ENCODE results near the gene PCSK2.
"Not testable (repeated sequence)": the region's sequence is repeated elsewhere in the genome, so short reads cannot be mapped to it uniquely, and the experiment has no call there.

PCSK2 gene, protein sequence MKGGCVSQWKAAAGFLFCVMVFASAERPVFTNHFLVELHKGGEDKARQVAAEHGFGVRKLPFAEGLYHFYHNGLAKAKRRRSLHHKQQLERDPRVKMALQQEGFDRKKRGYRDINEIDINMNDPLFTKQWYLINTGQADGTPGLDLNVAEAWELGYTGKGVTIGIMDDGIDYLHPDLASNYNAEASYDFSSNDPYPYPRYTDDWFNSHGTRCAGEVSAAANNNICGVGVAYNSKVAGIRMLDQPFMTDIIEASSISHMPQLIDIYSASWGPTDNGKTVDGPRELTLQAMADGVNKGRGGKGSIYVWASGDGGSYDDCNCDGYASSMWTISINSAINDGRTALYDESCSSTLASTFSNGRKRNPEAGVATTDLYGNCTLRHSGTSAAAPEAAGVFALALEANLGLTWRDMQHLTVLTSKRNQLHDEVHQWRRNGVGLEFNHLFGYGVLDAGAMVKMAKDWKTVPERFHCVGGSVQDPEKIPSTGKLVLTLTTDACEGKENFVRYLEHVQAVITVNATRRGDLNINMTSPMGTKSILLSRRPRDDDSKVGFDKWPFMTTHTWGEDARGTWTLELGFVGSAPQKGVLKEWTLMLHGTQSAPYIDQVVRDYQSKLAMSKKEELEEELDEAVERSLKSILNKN

DNA sequence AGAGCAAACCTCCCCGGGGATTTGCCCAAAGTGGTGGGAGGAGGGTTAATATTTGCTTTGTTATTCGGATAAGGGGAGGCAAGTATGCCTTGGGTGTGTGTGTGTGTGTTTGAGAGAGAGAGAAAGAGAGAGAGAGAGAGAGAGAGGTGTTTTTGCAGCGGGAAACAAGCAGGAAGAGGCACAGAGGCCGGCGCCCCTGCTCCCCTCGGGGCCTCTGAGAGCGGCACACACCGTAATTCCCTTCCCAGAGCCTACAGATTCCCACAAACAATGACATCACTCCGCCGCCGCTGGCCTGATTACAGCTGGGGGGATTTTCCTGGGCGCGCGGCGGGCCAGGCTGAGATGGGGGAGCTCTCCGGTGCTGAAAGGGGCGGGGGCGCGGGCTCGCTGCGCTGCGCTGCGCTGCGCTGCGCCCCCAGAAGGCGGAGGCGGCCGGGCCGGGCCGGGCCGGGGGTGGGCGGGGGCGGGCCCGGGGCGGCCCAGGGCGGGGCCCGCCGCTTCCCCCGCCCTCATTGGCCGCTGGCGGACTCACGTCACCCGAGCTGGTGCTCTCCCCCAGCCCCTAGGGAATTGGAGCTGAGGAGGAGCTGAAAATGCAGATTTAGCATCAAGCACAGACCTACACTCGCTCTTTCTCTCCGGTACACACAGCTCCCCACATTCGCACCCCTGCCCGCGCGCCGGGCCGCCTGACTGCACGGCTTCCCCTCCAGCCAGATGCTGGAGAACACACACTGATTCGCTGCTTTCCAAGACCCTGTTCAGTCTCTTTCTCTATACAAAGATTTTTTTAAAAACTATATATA lies at the start of gene PCSK2:
Gene PCSK2 (plus strand): TSS at position 631 of the 809 bp plus-strand sequence. CDS start 266 bp downstream, outside the sequence.
- DNase-seq: peak; percentile 3 to 75

DNA sequence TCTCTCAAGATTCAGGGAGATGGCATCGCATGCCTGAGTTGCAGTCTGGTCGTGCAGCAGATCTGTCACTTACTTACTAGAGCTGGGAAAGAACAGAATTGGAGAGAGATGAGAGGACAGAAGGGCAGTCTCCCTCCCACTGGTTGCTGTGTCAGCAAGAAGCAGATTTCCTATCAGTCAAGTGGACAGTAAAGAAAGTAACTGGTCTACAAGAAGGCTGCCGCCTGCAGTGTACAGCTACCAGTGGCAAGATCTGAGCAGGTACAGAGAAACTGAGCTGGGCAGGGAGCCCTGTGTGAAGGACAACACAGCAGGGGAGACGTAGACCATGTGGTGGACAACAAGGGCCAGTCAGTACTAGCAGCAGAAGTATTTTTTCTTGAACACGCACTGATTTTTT lies 49.5 kb upstream of the PCSK2 start:
- DNase-seq: no peak

DNA sequence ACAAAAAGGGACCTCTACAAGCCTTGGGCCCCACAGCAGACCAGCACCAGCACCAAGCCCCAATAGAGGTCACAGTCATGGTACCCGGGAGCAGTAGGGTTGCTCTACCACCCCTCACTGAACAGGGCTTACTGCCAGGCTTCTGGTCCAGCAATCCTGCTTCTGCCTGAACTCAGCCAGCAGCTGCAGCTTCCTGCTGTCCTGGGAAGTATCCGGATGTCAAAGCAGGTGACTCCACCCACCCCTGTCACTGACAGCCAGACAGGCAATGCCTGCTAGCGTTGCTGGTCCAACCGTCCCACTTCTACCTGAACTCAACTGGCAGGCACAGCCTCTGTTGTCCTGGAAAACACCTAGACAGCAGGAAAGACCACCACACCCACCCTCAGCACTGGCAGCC lies 47.0 kb upstream of the PCSK2 start:
- no peak for DNase-seq

DNA sequence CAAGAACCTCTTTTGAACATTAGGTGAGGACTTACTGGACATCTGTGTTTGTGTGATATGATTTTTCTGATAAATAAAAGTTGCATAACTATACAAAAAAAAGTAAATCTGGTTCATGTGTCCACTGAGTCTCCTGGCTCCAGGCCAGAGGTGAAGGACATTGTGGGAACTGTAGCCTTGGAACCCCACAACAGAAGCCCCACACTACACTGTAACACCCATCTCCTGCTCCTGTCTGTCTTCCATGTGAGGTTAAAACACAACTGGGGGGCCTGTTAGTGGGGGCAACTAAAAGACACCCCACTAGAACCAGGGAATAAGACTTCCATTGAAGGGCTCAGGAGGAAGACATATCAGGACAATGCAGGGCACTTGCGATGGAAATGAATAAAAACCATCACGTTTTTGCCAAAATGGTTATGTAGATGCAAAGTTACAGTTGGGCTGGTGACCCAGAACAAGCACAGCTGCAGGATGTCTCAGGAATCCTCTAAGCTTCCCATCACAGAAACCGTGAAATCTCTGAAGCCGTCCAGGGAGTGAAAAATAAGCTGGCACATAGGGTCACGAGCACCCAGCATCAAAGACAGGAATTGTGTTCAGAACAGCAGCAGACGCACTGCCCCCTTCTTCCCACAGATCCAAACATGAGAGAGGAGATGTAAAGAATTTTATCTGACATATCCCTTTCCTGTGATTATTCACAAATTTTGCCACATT lies 36.7 kb upstream of the PCSK2 start:
- DNase-seq: no peak

DNA sequence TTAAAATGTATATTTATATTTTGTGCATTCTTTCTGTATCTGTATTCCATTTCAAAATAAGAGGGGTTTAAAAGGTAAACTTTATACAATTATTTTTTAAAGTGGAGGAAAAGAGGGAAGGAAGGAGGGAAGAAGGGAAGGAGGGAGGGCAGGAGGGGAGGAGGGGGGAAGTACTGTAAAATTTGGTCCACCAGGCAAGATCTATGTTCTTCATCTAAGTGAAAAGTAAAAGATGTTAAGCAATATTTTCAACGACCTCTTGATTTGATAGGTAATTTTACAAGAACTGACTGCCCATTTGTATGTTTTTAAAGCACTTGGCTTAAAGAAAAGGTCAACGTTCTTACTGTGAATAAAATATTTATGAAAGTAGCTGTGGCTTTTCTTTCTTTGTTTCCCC lies 29.8 kb upstream of the PCSK2 start:
- DNase-seq: no peak

DNA sequence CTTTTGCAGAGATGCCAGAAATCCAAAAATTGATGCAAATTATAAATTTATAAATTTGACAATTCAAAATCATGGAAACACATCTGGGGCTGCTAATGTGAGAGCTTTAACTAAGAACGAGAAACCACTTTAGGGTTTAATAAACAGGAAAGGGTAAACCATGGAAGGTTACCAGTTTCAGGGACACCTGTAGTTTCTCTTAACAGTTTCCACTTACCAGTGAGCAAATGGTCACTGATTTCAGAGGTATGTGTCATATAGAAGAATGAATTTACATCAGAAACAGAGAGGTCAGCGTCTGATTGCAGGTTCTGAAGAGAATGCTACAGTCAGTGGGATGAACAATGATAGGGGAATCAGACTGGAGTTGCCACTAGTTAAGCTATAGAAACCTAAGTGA lies 24.8 kb upstream of the PCSK2 start:
- DNase-seq: no peak

DNA sequence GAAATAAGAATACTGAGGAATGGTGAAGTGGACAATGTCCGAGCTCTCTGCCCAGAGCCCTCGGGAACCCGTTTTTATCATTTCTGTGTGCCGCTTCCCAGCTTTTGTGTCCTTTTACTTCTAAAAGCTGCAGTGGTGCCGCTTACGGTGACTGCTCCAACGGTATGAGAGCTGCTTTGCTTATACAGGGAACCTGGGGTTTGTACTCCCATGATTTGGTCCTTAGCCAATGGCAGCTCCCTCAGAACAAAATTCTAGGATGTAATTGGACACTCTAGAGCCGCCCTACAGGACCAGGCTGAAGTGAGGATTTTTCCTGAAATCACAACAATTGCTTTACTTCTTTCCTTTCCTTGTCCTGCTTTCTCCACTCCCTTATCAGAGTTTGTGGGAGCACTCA lies 24.2 kb upstream of the PCSK2 start:
- DNase-seq: no peak

DNA sequence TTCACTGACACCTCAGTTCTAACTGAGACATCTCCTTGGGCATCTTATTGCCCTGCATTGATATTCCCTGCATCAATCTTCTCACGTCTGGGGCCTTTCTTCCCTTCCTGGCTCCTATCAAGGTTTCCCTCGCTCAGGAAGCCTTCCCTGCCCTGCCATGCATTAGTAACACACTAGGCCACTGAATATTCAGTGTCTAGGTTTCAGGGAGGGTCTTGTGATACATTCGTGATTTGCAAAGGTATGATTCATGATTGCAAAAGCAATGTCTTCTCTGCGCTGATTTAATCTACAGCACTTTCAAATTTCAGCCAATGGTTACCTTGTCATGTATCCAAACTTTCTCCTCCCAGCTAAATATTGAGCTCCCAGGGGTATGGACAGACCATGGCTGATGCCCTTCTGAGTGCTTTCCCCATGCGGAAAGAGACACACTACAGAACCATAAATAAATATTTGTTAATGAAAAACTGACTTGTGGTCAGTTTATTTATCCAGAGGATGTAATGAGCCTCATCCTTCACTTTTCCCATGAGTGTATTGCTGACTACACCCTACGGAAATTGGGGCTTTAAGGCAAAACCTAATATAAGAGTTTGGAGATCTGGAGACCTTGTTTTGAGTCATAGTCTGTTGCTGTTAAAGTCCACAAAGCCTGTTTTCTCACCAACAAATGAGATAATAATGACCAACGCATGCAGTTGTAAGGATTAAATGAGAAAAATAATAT lies 21.6 kb upstream of the PCSK2 start:
- no peak for DNase-seq

DNA sequence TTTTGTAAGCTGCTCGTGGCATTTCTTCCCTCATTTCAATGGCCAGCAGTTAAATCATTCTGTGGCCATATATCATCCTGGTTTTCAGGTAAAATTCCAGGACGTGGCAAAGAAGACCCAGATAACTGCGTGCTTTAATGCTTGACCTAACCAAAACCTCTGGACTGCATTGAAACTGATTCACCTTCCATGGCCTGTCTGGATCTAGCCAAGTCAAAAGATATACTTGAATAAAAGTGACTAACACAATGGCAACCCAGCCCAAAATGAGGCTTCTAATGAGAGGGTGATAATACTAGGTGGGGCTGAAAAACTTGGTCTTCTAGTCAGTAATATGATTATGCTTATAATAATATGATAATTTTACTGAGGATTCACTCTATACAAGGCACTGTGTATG lies 16.5 kb upstream of the PCSK2 start:
- no peak for DNase-seq

DNA sequence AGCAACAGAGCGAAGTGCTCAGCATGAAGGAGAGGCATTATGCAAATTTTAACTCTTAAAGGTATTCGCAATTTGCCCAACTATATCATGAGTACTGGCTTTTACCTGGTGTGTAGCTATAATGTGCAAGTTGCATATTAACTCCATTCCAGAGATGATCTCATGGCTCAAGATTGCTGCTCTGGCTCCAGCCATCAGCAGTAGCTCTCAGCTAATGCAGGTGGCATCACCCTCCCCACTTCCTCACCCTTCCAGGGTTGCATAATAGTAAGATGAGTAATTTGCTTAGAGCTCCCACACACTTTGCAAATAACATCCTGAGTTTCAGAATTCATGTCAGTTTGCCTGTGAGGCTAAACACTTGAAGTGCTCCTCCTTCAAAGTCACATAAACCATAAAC lies 15.9 kb upstream of the PCSK2 start:
- DNase-seq: no peak

DNA sequence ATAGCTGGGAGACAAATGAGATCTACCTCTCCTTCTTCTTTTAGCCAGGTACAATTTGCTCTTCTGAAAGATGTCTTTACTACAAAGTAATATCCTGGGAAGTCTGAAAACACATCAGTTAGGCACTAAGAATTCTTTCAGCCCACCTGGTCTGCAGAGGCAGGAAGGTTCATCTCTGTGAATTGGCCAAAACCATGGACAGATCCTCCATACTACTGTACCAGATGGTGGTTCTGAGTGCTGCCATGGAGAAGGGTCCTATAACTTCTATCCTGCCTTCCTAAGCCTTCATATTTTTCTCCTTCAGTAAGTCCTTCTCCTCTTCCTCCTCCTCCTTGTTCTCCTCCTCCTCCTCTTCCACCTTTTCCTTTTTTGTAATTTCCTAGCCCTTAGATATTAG lies 11.7 kb upstream of the PCSK2 start:
- no peak for DNase-seq

DNA sequence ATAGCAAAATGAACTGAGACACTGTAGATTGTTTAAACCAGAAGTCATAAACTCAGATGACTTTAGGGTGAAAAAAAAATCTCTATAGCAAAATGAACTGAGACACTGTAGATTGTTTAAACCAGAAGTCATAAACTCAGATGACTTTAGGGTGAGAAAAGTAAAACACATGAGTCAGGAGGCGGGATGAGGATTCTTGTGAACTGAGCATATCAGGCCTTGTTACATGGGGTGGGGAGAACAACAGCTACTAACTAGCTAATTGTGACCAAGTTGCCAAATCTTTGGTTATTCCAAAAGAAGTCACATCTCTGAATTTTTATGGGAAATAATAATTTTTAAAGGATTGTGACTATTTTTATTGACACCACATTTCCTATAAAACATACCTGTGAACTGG lies 7.0 kb upstream of the PCSK2 start:
- DNase-seq: not testable (repeated sequence)

DNA sequence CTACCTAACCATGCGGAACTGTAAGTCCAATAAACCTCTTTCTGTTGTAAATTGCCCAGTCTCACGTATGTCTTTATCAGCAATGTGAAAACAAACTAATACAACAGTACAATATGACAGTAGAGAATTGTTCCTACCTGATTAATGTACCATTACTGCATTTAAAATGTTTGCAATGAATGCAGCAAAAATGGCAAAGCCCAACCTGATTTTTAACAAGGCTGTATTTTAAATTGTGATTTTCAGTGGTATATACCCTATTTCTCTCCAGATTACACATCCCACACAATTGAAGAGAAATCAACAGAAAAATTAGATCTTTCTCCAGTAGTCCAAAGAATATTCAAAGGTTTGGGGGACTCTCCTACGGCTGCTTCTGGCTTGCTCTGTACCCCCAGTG lies 3.3 kb upstream of the PCSK2 start:
- DNase-seq: no peak

DNA sequence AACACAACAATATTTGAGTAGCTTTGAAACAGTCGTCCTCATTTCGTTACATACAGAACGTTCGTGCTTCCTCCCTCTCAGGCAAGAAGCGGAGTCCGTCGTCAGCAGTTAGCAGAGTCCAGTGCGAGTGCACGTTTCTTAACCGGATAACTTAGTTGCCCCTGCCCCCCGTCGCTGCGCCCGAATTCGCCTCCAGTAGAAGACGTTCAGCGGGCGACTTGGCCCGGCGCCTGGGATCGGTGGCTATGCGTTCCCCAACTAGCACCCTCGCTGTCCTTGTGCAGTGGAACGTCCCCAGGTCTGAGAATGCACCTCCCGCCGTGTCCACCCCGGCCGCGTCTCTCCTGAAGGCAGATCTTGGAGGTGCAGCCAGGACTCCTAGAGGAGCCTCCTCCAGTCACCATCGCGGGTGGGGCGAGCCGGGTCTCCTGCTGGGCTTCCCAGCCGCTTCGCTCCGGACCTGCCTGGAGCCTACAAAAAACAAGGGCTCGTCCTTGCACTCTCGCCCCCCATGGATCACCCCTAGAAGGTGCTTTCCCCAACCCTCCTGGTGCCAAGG lies 910 bp upstream of the PCSK2 start:
- DNase-seq: peak in 1 of 2 experiments; percentile 17

DNA sequence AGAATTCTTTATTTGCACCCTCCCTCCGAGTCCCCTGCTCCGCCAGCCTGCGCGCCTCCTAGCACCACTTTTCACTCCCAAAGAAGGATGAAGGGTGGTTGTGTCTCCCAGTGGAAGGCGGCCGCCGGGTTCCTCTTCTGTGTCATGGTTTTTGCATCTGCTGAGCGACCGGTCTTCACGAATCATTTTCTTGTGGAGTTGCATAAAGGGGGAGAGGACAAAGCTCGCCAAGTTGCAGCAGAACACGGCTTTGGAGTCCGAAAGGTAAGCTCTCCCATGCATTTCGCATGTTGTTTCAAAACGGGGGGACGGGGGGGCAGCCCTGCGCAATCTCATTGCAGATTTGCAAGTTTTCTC lies 357 bp downstream of the PCSK2 start:
- no peak for DNase-seq

DNA sequence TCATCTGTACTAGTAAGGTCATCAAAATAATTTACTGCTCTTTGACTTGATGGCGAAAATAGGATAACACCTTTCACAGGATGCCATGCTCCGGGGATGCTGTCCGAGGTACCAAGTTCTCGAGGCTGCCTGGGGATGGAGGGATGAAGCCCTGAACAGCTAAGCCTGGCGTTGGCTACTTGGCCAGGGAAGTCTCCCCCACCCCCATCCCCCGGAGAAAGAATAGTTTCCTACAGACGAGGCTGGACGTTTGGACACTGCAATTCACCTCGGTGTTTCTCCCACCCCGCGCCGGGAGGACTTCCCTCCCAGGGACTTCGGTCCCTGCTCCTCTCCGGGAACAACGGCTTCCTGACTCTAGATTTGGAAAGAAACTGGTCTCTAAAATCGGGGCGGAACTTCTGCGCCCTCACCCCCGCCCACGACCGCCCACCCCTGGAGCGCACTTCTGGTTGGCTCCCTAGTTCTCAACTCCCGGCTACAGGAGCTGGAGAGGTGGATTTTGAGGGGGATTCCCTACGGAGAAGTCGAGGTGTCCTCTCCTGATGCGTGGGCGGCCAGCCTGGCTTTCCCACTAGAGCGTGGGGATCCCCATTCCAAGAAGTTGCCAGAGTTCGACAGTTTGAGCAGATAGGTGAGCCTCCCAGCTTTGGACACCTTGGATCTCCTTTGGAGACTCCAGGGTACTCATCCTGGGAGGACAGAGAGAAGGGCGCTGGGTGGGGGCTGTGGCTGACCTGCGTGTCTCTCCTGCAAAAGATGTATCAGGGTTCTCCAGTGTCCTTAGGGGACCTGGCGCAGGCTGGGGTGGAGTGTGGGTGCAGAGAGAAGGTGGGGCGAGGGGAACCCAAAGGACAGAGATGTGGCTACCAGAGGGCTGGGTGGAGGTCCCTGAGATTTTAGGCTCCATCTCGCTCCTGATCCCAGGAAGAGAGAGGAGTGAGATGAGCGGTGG lies 1.1 kb downstream of the PCSK2 start:
- no peak for DNase-seq

DNA sequence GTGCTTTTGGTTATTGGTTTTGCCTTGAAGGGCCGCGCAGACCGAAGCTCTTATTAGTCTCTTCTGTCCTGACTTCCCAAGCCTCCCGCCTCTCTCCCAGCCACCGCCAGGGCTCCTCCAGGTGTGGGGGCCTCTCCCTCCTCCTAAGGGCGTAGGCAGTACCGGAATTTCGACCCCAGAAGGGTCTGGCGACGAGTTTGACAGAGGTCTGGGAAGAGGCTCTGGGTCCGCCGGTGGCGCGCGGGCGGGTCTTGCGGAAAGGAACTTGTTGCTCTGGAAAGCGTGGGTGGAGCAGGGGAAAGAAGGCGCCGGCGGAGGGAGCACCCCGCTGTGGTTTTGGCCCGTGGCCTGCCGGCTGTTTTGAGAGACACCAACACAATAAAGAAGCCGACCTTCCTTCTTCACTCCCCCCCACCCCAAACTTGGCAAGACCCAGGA lies 1.8 kb downstream of the PCSK2 start:
- DNase-seq: no peak

DNA sequence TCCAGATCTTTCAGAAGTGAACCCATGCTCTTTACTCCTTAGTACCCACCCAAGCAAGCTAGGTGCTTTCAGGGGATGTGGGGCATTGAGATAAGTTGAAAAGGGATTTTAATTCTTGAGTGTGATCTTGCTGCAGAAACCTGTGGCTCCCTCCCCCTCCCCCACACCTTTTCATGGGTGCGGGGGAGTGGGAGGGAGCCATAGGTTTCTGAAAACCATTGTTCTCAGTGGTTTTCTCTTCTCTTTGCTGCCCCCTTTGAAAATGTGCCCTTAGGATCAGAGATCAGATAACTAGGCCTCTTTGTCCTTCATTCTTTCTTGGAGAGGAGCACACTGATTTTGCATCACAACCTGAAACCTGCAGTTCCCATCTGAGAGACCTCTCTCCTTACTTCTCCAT lies 2.4 kb downstream of the PCSK2 start:
- no peak for DNase-seq

DNA sequence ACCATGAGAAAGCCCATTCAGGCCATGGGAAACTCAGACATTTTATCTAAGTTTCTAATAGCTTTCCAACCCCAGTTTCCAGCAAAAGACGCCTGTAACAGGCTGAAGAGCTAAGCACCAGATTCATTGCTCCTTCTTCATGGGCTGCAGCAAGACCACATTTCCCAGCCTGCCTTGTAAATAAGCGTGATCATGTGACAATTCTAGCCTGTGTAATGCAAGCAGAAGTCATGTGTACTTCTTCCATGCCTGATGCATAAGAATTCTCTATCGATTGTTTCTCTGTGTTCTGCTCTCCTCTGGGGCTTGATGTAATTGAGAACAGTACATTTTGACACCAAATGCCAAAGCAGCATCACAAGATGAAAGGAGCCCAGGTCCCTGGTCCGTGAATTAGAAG lies 6.8 kb downstream of the PCSK2 start:
- no peak for DNase-seq

DNA sequence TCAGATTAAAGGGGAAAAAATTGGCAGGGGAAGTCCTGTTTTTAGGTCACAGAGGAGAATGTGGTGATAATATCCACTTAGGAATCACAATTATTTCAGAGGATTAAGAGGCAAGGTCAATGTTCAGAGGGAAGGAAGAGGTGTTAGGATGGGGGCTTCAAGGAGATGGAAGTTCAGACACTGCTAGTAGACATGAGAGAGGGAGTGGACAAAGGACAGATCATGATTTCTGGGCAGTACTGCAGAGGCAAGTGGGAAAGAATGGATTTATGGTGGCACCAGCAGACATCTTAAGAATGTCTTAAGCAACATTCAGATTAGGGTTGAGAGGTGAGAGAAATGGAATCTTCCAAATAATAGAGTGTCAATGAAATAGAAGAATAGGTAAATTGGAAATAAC lies 9.9 kb downstream of the PCSK2 start:
- no peak for DNase-seq

DNA sequence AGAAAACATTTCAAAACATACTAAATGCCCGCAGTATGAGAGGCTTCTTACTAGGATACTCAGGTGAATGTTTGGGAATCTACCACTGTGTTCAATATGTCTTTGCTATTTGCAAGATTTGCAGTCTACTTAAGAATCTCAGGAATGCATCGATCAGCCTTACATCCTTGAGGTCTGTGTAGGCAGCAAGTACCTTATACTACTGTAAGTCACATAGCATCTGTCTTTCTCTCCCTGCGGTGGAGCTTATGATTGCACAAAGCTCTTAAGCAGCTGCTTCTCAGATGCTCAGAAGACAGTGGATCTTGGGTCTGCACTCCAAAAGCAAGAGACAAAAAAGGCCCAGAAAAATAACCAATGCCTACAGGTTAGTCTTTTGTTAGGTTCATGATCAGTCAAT lies 21.4 kb downstream of the PCSK2 start:
- DNase-seq: no peak

Measured in NCI-H526 (cell line).